GM23338 (cell line): ENCODE results near the gene TMEM270. TPM values are rescaled to one million over a fixed set of nuclear protein-coding genes. Genes with fewer than 3 reads are reported as not detected.

ENCODE experiments used
- ATAC-seq: fragments of 200-7000 bp; cut with Tn5 transposase; 3 replicates; pipeline ENCODE4 v1.9.1; 2020
- DNase-seq: peaks from one replicate; pipeline ENCODE4 v3.0.0-alpha.2; 2015; ENCODE audit warnings: low spot score
- H2AFZ ChIP-seq: fragments of 200-600 bp; sonication (generic); 2 replicates; pipeline ENCODE4 v1.8.0; 2016; ENCODE audit warnings: antibody characterized with exemption, mild to moderate bottlenecking, moderate library complexity
- H3F3A ChIP-seq: fragments of 200-600 bp; sonication (generic); replicated peaks from 2 replicates; pipeline ENCODE4 v1.8.0; 2017; ENCODE audit warnings: antibody characterized with exemption, mixed run types, low read depth
- H3K27ac ChIP-seq: fragments of 200-600 bp; sonication (generic); 2 replicates; pipeline ENCODE4 v1.6.1; 2016; ENCODE audit warnings: low read depth
- H3K27me3 ChIP-seq: fragments of 200-600 bp; sonication (generic); 2 replicates; pipeline ENCODE4 v1.8.0; 2016; ENCODE audit warnings: mild to moderate bottlenecking, mixed run types, moderate library complexity; ENCODE audit not compliant: insufficient read depth
- H3K36me3 ChIP-seq: fragments of 200-600 bp; sonication (generic); 2 replicates; pipeline ENCODE4 v1.8.0; 2016; ENCODE audit warnings: mild to moderate bottlenecking; ENCODE audit not compliant: insufficient read depth
- H3K4me1 ChIP-seq: fragments of 200-600 bp; sonication (generic); 2 replicates; pipeline ENCODE4 v1.8.0; 2016; ENCODE audit warnings: mild to moderate bottlenecking, moderate library complexity; ENCODE audit not compliant: insufficient read depth
- H3K4me2 ChIP-seq: fragments of 200-600 bp; sonication (generic); 2 replicates; pipeline ENCODE4 v1.7.1; 2017; ENCODE audit warnings: mixed run types
- H3K4me3 ChIP-seq: fragments of 200-600 bp; sonication (generic); 2 replicates; pipeline ENCODE4 v1.6.1; 2016; ENCODE audit warnings: mixed run types
- H3K79me2 ChIP-seq: fragments of 200-600 bp; sonication (generic); replicated peaks from 2 replicates; pipeline ENCODE4 v1.8.0; 2017; ENCODE audit warnings: mild to moderate bottlenecking; ENCODE audit not compliant: insufficient read depth
- H3K9me2 ChIP-seq: fragments of 200-600 bp; sonication (generic); 2 replicates; pipeline ENCODE4 v1.8.0; 2017; ENCODE audit not compliant: insufficient read depth
- H4K20me1 ChIP-seq: fragments of 200-600 bp; sonication (generic); replicated peaks from 2 replicates; pipeline ENCODE4 v1.8.0; 2017; ENCODE audit warnings: mild to moderate bottlenecking; ENCODE audit not compliant: insufficient read depth
- H3K27ac Mint-ChIP-seq: 2 replicates; pipeline ENCODE4 v1.8.0; 2020; ENCODE audit warnings: inconsistent platforms, mild to moderate bottlenecking, moderate library complexity, mixed read lengths
- H3K27me3 Mint-ChIP-seq: 3 replicates; pipeline ENCODE4 v1.8.0; 2022; ENCODE audit warnings: low read depth, mild to moderate bottlenecking, moderate library complexity, mixed read lengths, inconsistent platforms; ENCODE audit not compliant: insufficient read depth, poor library complexity
- H3K36me3 Mint-ChIP-seq: 3 replicates; pipeline ENCODE4 v1.8.0; 2021; ENCODE audit warnings: low read depth, mild to moderate bottlenecking, inconsistent platforms, moderate library complexity, mixed read lengths
- H3K4me1 Mint-ChIP-seq: 3 replicates; pipeline ENCODE4 v1.8.0; 2020; ENCODE audit warnings: mild to moderate bottlenecking, inconsistent platforms, mixed read lengths
- H3K4me3 Mint-ChIP-seq: 3 replicates; pipeline ENCODE4 v1.8.0; 2021; ENCODE audit warnings: moderate library complexity, mild to moderate bottlenecking, inconsistent platforms, mixed read lengths
- H3K9me3 Mint-ChIP-seq: 3 replicates; pipeline ENCODE4 v1.8.0; 2020; ENCODE audit warnings: moderate library complexity, mild to moderate bottlenecking, inconsistent platforms, mixed read lengths
- CREB1 ChIP-seq: fragments of 250-450 bp; sonication (Bioruptor Pico); IDR thresholded peaks from 2 replicates; pipeline ENCODE4 v1.5.0; 2020; ENCODE audit warnings: low read depth, mild to moderate bottlenecking, moderate library complexity
- EZH2 ChIP-seq: fragments of 200-600 bp; sonication (generic); IDR thresholded peaks from one replicate; pipeline ENCODE4 v1.8.0; 2017; ENCODE audit warnings: antibody characterized with exemption, mild to moderate bottlenecking, low read depth; ENCODE audit not compliant: unreplicated experiment
- EZH2phosphoT487 ChIP-seq: fragments of 200-600 bp; sonication (generic); IDR thresholded peaks from one replicate; pipeline ENCODE4 v1.8.1; 2018; ENCODE audit warnings: antibody characterized with exemption; ENCODE audit not compliant: unreplicated experiment
- JUNB ChIP-seq: IDR thresholded peaks from one replicate; pipeline ENCODE4 v1.6.1; 2016; ENCODE audit warnings: antibody characterized with exemption; ENCODE audit not compliant: unreplicated experiment
- NANOG ChIP-seq: IDR thresholded peaks from 2 replicates; pipeline ENCODE4 v1.6.1; 2016; ENCODE audit warnings: antibody characterized with exemption, borderline replicate concordance
- POLR2AphosphoS5 ChIP-seq: IDR thresholded peaks from 2 replicates; pipeline ENCODE4 v1.6.1; 2016; ENCODE audit warnings: antibody characterized with exemption, low read depth
- STAT1 ChIP-seq: IDR thresholded peaks from one replicate; pipeline ENCODE4 v1.6.1; 2016; ENCODE audit warnings: antibody characterized with exemption; ENCODE audit not compliant: unreplicated experiment
- ZNF114 ChIP-seq: fragments of 250-450 bp; sonication (Bioruptor Pico); IDR thresholded peaks from 2 replicates; pipeline ENCODE4 v1.5.0; 2020; ENCODE audit warnings: mild to moderate bottlenecking, moderate library complexity
- ZNF331 ChIP-seq: fragments of 250-450 bp; sonication (Bioruptor Pico); IDR thresholded peaks from 2 replicates; pipeline ENCODE4 v1.5.0; 2020; ENCODE audit warnings: low read depth, mild to moderate bottlenecking, moderate library complexity
- polyA plus RNA-seq: library from polyadenylated mRNA; unstranded; fragments of >200 nt; fragmentation: Nextera tagmentation; extraction: Ambion mirVana; gene quantifications from 2 replicates; pipeline ENCODE4 v1.2.1, GENCODE V29; 2016
- total RNA-seq: library from RNA; depleted of rRNA; stranded (reverse); fragments of >200 nt; shearing (Covaris generic); gene quantifications from 2 replicates; pipeline ENCODE4 v1.2.3, GENCODE V29; 2014
- TF ChIP-seq, protein P1 (sequence below): IDR thresholded peaks from 2 replicates; pipeline ENCODE4 v1.6.1; 2016; ENCODE audit warnings: antibody characterized with exemption
- TF ChIP-seq, protein P2 (sequence below): IDR thresholded peaks from one replicate; pipeline ENCODE4 v1.6.1; 2018; ENCODE audit warnings: antibody characterized with exemption; ENCODE audit not compliant: unreplicated experiment
- TF ChIP-seq, protein P3 (sequence below), 2 experiments: fragments of 200-600 bp in 1 of 2; sonication (generic) in 1 of 2; conservative IDR thresholded peaks; 2 replicates each; pipeline versions ENCODE4 v1.5.1 to v1.6.1; 2016 to 2017; ENCODE audit warnings: antibody characterized with exemption in 2 of 2, low read depth in 2 of 2, mild to moderate bottlenecking in 2 of 2, moderate library complexity in 1 of 2
- TF ChIP-seq, protein P4 (sequence below): fragments of 250-450 bp; sonication (Bioruptor Pico); IDR thresholded peaks from 2 replicates; pipeline ENCODE4 v1.5.0; 2020; ENCODE audit warnings: mild to moderate bottlenecking, moderate library complexity

Gene TMEM270
- total and polyA plus RNA-seq, 2 experiments from 2014 or later: not detected

DNA sequence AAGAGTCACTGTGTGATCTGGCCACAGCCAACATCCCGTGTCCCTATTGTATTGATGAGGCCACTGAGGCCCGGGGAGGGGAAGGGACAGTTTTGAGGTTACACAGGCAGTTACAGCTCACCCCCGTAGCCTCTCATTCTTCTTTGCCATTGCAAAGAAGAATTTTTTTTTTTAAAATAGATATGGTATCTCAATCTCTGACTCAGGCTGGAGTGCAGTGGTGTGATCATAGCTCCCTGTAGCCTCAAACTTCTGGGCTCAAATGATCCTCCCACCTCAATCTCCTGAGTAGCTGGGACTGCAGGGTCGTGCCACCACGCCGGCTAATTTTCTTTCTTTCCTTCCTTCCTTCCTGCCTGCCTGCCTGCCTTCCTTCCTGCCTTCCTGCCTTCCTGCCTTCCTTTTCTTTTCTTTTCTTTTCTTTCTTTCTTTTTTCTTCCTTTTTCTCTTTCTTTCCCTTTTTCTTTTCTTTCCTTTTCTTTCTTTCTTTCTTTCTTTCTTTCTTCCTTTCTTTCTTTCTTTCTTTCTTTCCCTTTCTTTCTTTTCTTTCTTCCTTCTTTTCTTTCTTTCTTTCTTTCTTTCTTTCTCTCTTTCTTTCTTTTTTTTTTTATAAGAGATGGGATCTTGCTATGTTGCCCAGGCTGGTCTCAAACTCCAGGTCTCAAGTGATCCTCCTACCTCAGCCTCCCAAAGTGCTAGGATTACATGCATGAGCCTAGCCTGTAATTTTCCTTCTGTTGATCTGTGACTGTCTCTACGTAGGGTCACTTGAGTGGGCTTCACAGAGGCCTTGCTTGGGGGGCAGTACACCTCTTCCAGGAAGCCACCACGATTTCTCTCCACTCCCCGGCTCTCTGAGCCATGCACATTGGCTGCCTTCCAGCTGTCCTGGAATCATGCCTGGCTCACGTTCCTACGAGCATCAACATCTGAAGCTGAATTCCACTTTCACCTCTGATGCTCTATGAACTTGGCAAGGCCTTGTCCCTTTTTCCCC lies 31.3 kb downstream of the TMEM270 start:
- ATAC-seq (no peak), DNase-seq (no peak)
- H3K27ac ChIP-seq: no peak overlapping the region
- no peak overlapping the region for H3K4me2 ChIP-seq
- H3K27me3 Mint-ChIP-seq: peaks cover 14% of the 10 kb centered on the region
- H3K36me3 Mint-ChIP-seq: peaks cover 8% of the 10 kb centered on the region; the same call in 2 of the 3 replicates
- no peak overlapping the region for H3K4me3 Mint-ChIP-seq
- no peak overlapping the region for H2AFZ ChIP-seq
- H3K9me2 ChIP-seq: no peaks in the 10 kb centered on the region
- no peaks in the 10 kb centered on the region for H3K36me3 ChIP-seq
- no peaks in the 10 kb centered on the region for H3F3A ChIP-seq
- no peaks in the 10 kb centered on the region for H3K4me1 ChIP-seq
- H3K79me2 ChIP-seq: no peaks in the 10 kb centered on the region
- no peaks in the 10 kb centered on the region for H3K27me3 ChIP-seq
- peaks cover 21% of the 10 kb centered on the region for H3K9me3 Mint-ChIP-seq
- H4K20me1 ChIP-seq: no peaks in the 10 kb centered on the region
- peaks cover 3% of the 10 kb centered on the region for H3K4me1 Mint-ChIP-seq
- H3K4me3 ChIP-seq: no peak overlapping the region
- H3K27ac Mint-ChIP-seq: no peak overlapping the region
- TF ChIP-seq JUNB: no peak
- TF ChIP-seq, protein P1, sequence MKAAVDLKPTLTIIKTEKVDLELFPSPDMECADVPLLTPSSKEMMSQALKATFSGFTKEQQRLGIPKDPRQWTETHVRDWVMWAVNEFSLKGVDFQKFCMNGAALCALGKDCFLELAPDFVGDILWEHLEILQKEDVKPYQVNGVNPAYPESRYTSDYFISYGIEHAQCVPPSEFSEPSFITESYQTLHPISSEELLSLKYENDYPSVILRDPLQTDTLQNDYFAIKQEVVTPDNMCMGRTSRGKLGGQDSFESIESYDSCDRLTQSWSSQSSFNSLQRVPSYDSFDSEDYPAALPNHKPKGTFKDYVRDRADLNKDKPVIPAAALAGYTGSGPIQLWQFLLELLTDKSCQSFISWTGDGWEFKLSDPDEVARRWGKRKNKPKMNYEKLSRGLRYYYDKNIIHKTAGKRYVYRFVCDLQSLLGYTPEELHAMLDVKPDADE: no peak
- TF ChIP-seq POLR2AphosphoS5: no peak
- TF ChIP-seq, protein P2, sequence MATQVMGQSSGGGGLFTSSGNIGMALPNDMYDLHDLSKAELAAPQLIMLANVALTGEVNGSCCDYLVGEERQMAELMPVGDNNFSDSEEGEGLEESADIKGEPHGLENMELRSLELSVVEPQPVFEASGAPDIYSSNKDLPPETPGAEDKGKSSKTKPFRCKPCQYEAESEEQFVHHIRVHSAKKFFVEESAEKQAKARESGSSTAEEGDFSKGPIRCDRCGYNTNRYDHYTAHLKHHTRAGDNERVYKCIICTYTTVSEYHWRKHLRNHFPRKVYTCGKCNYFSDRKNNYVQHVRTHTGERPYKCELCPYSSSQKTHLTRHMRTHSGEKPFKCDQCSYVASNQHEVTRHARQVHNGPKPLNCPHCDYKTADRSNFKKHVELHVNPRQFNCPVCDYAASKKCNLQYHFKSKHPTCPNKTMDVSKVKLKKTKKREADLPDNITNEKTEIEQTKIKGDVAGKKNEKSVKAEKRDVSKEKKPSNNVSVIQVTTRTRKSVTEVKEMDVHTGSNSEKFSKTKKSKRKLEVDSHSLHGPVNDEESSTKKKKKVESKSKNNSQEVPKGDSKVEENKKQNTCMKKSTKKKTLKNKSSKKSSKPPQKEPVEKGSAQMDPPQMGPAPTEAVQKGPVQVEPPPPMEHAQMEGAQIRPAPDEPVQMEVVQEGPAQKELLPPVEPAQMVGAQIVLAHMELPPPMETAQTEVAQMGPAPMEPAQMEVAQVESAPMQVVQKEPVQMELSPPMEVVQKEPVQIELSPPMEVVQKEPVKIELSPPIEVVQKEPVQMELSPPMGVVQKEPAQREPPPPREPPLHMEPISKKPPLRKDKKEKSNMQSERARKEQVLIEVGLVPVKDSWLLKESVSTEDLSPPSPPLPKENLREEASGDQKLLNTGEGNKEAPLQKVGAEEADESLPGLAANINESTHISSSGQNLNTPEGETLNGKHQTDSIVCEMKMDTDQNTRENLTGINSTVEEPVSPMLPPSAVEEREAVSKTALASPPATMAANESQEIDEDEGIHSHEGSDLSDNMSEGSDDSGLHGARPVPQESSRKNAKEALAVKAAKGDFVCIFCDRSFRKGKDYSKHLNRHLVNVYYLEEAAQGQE: no peak
- TF ChIP-seq ZNF114: no peak
- no peak for TF ChIP-seq EZH2
- TF ChIP-seq, protein P3, sequence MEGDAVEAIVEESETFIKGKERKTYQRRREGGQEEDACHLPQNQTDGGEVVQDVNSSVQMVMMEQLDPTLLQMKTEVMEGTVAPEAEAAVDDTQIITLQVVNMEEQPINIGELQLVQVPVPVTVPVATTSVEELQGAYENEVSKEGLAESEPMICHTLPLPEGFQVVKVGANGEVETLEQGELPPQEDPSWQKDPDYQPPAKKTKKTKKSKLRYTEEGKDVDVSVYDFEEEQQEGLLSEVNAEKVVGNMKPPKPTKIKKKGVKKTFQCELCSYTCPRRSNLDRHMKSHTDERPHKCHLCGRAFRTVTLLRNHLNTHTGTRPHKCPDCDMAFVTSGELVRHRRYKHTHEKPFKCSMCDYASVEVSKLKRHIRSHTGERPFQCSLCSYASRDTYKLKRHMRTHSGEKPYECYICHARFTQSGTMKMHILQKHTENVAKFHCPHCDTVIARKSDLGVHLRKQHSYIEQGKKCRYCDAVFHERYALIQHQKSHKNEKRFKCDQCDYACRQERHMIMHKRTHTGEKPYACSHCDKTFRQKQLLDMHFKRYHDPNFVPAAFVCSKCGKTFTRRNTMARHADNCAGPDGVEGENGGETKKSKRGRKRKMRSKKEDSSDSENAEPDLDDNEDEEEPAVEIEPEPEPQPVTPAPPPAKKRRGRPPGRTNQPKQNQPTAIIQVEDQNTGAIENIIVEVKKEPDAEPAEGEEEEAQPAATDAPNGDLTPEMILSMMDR (conservative IDR thresholded peaks at IDR 0.05; ENCODE audit: low read depth in 2 of 2): no peak
- TF ChIP-seq STAT1: no peak
- no peak for TF ChIP-seq ZNF331
- no peak for TF ChIP-seq EZH2phosphoT487
- TF ChIP-seq NANOG: no peak
- TF ChIP-seq, protein P4, sequence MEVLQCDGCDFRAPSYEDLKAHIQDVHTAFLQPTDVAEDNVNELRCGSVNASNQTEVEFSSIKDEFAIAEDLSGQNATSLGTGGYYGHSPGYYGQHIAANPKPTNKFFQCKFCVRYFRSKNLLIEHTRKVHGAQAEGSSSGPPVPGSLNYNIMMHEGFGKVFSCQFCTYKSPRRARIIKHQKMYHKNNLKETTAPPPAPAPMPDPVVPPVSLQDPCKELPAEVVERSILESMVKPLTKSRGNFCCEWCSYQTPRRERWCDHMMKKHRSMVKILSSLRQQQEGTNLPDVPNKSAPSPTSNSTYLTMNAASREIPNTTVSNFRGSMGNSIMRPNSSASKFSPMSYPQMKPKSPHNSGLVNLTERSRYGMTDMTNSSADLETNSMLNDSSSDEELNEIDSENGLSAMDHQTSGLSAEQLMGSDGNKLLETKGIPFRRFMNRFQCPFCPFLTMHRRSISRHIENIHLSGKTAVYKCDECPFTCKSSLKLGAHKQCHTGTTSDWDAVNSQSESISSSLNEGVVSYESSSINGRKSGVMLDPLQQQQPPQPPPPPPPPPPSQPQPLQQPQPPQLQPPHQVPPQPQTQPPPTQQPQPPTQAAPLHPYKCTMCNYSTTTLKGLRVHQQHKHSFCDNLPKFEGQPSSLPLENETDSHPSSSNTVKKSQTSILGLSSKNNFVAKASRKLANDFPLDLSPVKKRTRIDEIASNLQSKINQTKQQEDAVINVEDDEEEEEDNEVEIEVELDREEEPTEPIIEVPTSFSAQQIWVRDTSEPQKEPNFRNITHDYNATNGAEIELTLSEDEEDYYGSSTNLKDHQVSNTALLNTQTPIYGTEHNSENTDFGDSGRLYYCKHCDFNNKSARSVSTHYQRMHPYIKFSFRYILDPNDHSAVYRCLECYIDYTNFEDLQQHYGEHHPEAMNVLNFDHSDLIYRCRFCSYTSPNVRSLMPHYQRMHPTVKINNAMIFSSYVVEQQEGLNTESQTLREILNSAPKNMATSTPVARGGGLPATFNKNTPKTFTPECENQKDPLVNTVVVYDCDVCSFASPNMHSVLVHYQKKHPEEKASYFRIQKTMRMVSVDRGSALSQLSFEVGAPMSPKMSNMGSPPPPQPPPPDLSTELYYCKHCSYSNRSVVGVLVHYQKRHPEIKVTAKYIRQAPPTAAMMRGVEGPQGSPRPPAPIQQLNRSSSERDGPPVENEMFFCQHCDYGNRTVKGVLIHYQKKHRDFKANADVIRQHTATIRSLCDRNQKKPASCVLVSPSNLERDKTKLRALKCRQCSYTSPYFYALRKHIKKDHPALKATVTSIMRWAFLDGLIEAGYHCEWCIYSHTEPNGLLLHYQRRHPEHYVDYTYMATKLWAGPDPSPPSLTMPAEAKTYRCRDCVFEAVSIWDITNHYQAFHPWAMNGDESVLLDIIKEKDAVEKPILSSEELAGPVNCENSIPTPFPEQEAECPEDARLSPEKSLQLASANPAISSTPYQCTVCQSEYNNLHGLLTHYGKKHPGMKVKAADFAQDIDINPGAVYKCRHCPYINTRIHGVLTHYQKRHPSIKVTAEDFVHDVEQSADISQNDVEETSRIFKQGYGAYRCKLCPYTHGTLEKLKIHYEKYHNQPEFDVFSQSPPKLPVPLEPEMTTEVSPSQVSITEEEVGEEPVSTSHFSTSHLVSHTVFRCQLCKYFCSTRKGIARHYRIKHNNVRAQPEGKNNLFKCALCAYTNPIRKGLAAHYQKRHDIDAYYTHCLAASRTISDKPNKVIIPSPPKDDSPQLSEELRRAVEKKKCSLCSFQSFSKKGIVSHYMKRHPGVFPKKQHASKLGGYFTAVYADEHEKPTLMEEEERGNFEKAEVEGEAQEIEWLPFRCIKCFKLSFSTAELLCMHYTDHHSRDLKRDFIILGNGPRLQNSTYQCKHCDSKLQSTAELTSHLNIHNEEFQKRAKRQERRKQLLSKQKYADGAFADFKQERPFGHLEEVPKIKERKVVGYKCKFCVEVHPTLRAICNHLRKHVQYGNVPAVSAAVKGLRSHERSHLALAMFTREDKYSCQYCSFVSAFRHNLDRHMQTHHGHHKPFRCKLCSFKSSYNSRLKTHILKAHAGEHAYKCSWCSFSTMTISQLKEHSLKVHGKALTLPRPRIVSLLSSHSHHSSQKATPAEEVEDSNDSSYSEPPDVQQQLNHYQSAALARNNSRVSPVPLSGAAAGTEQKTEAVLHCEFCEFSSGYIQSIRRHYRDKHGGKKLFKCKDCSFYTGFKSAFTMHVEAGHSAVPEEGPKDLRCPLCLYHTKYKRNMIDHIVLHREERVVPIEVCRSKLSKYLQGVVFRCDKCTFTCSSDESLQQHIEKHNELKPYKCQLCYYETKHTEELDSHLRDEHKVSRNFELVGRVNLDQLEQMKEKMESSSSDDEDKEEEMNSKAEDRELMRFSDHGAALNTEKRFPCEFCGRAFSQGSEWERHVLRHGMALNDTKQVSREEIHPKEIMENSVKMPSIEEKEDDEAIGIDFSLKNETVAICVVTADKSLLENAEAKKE (CRISPR knock-in tag): no peak
- no peak for TF ChIP-seq CREB1
